GM19395 (cell line): ENCODE measurements around the gene GOLGA5.

Source experiments
- ATAC-seq: cut with Tn5 transposase; IDR thresholded peaks from one replicate; pipeline ENCODE4 v1.9.1; 2021; ENCODE audit warnings: mild to moderate bottlenecking, moderate library complexity; ENCODE audit not compliant: unreplicated experiment

Gene GOLGA5

DNA sequence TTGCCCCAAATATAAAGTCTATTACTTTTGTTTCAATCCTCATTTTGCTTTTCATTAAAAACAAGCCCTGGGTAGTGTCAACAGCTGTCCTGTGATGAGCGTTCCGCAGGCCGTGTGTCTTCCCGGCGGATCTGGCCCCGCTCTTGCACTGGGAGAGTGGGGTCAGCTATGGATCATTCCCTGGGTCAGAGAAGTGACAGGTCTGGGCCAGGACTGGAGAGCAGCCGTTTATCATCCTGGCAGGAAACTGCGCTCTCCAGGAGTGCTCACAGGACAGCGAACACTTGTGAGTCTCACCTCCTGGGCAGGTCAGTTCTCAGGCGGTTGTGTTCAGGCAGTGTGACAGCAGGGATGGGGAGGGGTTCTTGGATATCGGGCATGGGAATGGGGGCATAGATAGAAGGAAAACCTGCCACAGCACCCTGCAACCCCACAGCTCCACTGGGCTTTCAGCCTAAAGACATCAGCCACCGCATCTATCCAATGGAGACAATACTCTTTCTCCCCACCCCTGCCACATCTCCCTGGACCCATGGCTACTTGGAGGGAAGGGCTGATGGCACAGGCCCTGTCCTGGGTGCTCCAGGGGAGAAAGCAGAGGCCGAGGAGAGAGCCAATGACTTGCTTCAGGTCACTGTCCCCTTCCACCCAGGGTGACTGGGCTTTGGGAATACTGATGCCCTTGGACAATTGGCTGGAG is 81.0 kb downstream of the GOLGA5 start:
- no peak for ATAC-seq

DNA sequence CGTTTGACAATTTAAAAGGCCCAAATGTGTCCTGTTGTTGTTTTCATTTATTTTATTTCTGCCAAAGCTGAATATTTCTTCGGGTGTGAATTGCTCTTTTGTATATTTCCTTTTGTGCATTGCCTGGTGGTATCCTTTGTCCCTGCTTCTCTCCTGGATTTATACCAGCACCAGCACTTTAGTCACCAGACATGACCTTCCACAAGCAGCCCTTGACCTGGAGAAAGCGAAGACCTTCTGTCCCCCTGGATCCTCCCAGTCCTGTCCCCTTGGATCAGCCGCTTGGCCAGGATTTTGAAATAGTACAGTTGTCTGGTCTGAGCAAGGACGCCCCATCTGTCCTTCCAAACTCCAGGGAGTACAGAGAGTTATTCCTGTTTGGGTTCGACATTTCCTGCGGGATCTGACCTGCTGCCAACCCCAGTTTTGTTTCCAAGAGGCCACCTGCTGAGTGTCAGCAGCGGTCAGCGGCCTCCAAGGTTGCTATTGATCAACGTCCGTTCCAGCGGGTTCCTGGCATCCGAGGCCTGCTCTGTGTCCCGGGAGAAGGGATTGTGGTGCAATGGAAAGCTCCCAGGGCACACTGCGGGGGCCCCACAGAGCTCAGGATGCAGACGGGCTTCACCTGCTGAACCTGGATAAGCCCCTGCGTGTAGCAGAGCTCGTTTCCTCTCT is 83.8 kb downstream of the GOLGA5 start:
- ATAC-seq: no peak

DNA sequence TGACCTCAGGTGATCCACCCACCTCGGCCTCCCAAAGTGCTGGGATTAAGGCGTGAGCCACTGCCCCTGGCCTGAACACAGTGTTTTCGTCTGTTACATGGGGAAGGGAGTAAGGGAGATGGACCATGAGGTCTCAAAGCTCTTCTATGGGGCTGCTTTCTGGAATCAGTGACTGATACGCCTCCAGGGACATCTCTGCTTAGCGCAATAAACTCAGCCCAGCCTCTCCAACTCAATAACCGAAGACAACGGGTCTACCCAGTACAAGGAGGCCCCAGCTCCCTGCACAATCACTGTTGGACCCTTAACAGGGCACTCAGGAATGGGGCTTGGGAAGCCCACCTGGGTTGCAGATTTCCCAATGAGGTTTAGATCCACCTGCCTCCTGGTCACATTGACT is 86.2 kb downstream of the GOLGA5 start:
- no peak for ATAC-seq

DNA sequence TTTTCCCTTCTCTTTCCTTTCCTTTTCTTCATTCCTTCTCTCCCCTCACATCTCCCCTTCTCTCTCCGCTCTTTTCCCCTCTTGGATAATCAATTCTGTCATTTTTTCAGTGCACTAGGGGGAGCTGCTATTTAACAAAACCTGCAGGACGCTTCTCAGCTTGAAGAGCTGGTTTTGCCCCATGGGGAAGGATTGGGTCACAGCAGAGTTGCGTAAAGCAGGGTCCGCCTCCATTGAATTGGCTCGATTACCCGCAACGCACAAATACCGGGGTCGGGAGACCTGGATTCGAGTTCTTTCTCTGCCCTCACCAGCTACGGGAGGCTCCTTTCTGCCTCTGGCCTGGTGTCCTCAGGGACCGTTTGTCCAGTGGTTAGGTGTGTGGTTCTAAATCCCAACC is 86.7 kb downstream of the GOLGA5 start:
- no peak for ATAC-seq

DNA sequence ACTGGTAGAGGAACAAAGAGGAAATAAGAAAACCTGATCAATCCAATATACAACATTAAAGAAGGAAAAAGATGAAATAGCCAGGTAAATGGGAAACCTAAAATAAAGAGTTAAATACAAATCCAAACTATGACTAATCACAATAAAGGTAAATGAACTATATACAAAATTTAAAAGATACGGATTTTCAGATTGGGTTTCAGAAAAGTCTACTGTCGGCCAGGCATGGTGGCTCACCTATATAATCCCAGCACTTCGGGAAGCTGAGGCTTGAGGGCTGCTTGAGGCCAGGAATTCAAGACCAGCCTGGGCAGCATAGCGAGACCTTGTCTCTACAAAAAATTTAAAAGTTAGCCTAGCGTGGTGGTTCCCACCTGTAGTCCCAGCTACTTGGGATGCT is 89.0 kb downstream of the GOLGA5 start:
- ATAC-seq: no peak

DNA sequence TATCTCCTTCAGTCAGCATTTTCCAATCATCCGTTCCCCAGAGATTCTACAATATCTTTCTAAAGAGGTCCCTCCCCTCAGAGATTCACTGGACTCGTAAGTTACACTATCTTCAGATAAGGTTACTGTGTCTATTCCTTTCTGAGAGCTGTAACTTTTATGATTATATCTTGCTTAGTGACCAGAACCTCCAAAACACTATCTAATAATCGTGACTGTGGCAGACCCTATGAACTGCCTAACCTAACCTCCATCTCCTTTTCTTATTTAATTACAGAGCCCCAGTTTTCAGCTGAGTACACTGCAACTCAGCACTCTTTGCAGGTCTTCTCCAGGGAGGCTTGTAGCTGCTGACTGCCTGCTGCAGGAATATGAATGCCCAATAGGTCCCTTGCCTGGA is 90.3 kb downstream of the GOLGA5 start:
- ATAC-seq: no peak

DNA sequence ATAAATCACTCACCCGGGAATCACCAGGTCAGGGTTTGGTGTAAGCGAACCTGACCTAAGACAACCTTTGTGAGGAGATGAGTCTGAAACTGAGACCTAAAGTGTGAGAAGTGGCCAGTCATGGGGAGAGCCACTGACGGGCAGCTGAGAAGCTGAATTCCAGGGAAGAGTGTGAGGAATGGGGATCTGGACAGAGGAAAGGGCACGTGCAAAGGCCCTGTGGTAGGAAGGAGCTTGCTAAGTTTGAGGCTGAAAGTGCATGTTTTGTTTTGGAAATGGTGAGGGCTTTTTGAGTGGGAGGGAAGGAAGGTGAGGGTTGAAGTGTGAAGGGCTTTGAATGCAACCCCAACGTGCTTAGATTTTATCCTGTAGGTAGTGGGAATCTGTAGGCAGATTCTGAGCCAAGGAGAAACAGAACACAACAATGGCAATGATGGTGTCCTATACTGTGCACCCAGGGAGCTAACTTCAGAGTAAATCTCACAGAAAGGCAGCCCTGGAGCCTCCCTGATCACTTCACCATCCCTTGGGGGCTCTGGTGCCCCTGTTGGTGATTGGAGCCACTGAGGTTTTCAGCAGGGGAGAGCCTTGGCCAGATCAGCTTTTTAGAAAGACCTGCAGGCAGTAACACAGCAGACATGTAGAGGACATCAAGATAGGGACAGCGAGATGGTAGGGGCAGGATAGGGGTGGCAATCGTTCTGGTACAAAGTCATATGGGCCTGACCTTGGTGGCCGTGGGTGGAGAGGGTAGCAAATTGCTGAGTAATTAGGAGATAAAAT is 91.4 kb downstream of the GOLGA5 start:
- no peak for ATAC-seq

DNA sequence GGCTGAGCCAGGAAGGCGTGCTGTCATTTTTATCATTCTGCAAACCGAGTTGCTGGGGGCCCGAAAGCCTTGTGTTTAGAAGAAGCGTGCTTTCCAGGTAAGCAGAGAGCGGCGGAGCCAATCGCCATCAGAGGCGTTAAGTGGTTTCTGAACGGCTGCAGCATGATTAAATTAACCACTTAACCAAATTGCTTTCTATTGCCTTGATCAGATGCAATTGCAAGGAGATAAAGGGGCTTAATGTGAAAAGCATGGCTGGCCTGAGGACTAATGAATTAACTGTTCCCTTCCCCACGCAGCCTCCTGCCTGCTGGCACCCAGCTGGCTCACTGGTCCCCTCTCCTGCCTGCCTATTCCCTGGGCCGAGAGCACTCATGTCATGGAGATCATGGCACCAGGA is 92.2 kb downstream of the GOLGA5 start:
- ATAC-seq: no peak

DNA sequence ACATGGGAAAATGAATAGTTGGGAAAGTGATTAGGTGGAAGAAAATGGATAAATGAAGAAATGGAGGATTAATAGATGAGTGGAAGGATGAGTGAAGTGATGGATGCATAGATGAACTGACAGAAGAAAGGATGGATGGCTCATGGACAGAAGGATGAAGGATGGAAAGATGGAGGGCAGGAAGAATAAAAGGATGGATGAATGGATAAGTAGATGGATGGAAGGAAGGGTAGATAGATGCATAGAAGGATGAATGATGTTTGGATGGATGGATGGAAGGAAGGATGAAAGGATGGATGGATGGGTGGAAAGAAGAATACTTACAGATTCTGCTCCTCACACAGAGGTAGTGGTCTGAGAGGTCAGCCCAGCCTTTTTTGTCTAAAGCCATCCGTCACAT is 93.1 kb downstream of the GOLGA5 start:
- no peak for ATAC-seq

DNA sequence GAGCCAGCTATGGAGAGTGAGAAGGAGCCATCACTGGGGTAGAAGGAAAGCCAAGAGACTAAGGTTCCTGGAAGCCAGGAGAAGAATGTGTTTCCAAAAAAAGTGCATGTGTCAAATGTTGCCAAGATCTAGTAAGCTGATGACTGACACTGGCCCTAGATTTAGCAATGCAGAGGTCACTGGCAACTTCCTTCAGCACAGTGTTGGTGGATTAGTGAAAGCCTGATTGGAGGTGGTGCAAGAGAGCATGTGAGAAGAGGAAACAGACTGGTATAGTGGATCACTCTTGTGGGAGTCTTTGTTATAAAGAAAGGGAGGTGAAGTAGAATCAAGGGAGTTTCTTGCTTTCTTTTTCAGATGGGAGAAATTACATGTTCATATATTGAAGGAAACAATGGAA is 94.8 kb downstream of the GOLGA5 start:
- no peak for ATAC-seq
